Measurements from ENCODE around the gene KIAA1755. TPM values are rescaled to one million over a fixed set of nuclear protein-coding genes. Genes with fewer than 3 reads are reported as not detected.

The KIAA1755 gene
- total RNA-seq, 1 experiment from 2014 or later: 0.20 TPM

- DNase-seq (ENCODE audit: low read depth): peak; percentile 93
- in situ Hi-C loops (cut with HindIII; ENCODE audit: low pct_unique_long_range_greater_than_20kb, low sequenced_read_pairs): no loop called here
These were observed 76.4 kb downstream of the KIAA1755 start for GRCh38 chr20:38184101-38184500.

DNA sequence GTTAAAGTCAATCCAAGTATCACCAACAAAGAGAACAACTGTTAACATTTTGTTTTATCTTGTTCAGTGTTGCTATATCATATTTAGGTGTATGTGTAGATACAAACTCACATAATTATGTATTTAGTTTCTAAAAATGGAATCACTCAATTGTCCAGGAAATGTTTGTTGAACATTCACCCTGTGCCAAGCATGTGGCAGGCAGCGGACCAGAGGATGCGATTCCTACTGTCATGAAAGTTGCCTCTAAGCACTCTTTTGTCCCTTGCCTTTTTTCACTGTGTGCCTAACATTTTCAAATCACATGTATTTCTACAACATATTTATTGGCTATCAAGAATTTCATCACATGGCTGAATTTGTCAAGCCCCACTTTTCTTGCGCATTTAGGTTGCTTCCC lies 78.6 kb downstream of the KIAA1755 start:
- in situ Hi-C loops (cut with HindIII; ENCODE audit: low pct_unique_long_range_greater_than_20kb, low sequenced_read_pairs): no loop called here
- DNase-seq (ENCODE audit: low read depth): no peak

DNA sequence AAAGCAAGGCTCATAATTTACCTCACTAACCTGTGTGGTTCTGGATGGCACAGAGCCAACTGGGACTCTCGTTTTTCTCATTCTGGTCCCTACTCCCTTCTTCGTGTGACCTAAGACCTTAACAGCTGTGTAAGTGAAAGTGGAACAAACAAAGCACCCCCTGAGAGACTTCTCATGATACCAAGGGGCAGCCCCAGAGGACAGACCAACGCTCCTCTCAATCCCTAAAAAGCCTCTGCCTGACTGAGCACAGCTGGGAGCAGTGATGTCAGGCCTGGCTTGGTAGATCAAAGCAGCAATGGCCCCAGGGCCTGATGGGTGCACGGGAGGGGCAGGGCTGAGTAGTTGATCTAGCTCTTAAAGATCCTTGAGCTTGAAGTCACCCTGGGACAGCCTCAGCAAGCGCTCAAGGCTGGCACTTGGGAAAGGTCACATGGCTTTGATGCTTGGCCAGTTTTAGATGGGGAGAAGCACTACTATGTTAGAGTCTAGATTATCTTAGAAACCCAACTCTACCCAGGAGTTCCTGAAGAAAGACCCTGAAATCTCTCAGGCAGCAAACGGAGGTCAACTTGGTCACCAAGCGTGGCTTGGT lies 79.2 kb downstream of the KIAA1755 start:
- in situ Hi-C loops (cut with HindIII; ENCODE audit: low pct_unique_long_range_greater_than_20kb, low sequenced_read_pairs): no loop called here
- peak; percentile 91 for DNase-seq (ENCODE audit: low read depth)

- DNase-seq (ENCODE audit: low read depth): peak; percentile 74
- in situ Hi-C loops (cut with HindIII; ENCODE audit: low pct_unique_long_range_greater_than_20kb, low sequenced_read_pairs): no loop called here
These were observed 79.8 kb downstream of the KIAA1755 start for GRCh38 chr20:38180781-38181180.

DNA sequence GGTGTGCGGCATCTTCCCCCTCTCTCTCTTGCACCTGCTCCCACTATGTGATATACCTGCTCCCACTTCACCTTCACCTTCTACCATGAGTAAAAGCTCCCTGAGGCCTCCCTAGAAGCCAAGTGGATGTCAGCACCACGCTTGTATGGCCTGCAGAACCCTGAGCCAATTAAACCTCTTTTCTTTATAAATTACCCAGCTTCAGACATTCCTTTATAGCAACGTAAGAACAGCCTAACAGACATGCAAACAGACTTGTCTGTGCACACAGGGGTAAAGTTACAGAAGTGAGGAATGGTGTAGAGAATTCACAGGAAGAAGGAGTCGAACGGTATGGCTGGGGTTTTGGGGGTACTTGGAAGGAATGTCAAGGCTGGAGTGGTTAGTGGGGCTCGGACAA lies 80.7 kb downstream of the KIAA1755 start:
- in situ Hi-C loops (cut with HindIII; ENCODE audit: low pct_unique_long_range_greater_than_20kb, low sequenced_read_pairs): no loop called here
- DNase-seq (ENCODE audit: low read depth): no peak

GRCh38 chr20:38178581-38178980 lies 82.0 kb downstream of the KIAA1755 start:
- in situ Hi-C loops (cut with HindIII; ENCODE audit: low pct_unique_long_range_greater_than_20kb, low sequenced_read_pairs): no loop called here
- no peak for DNase-seq (ENCODE audit: low read depth)

GRCh38 chr20:38178065-38178491 lies 82.5 kb downstream of the KIAA1755 start:
- in situ Hi-C loops (cut with HindIII; ENCODE audit: low pct_unique_long_range_greater_than_20kb, low sequenced_read_pairs): no loop called here
- DNase-seq (ENCODE audit: low read depth): no peak

DNA sequence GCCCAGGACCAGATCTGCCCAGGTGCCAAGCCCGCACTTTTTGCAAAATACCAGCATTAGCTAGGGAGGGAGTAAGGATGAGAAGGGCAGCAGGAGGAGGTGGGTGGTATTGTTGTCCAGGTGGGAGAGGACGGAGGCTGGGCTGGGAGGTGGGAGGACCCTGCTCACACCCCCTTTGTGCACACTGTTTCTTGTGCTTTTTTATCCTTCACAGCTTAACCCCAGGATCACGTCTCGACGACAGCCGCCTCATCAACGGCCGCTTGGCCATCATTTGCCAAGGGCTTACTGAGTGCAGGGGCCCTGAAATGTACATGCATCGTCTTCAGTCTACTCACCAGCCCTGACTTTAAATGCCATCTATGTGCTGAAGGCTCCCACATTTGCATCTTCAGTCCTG lies 83.3 kb downstream of the KIAA1755 start:
- DNase-seq (ENCODE audit: low read depth): no peak
- in situ Hi-C loops (cut with HindIII; ENCODE audit: low pct_unique_long_range_greater_than_20kb, low sequenced_read_pairs): no loop called here

- DNase-seq (ENCODE audit: low read depth): no peak
- in situ Hi-C loops (cut with HindIII; ENCODE audit: low pct_unique_long_range_greater_than_20kb, low sequenced_read_pairs): no loop called here
These were observed 85.0 kb downstream of the KIAA1755 start for GRCh38 chr20:38175304-38176180.

GRCh38 chr20:38173237-38174156 lies 87.0 kb downstream of the KIAA1755 start:
- DNase-seq (ENCODE audit: low read depth): peak; percentile 79
- in situ Hi-C loops (cut with HindIII; ENCODE audit: low pct_unique_long_range_greater_than_20kb, low sequenced_read_pairs): no loop called here

DNA sequence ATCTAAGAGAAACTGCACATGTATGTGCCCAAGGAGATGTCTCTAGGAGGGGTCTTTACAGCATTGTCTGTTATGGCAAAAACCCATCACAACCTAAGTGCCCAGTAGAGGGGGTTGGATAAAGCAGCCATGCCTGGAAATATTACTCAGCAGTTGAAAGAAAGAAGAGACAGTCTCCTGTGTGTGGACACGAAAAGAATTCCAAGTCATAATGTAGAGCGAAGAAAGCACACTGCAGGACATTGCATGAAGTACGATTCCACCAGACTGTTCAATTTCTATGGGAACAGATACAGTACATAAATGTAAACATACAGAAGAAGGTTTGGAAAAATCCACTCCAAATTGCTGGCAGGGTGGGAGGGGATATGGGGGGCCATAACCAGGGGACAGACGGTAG lies 88.1 kb downstream of the KIAA1755 start:
- in situ Hi-C loops (cut with HindIII; ENCODE audit: low pct_unique_long_range_greater_than_20kb, low sequenced_read_pairs): no loop called here
- DNase-seq (ENCODE audit: low read depth): no peak

DNA sequence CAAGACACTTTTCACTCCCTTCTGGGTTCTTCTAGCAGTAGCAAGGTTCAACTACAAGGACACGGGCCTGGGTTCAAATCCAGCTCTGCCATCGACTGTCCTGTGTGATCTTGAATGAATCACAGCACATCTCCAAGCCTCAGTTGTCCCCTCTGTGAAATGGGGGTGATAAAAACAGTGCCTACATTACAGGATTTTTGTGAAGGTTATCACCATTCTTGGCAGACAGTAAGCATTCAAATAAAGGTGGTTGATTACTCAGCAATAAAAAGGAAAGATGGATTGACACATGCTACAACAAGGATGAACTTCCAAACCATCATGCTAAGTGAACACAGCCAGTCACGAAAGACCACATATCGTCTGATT lies 88.9 kb downstream of the KIAA1755 start:
- DNase-seq (ENCODE audit: low read depth): no peak
- in situ Hi-C loops (cut with HindIII; ENCODE audit: low pct_unique_long_range_greater_than_20kb, low sequenced_read_pairs): no loop called here

DNA sequence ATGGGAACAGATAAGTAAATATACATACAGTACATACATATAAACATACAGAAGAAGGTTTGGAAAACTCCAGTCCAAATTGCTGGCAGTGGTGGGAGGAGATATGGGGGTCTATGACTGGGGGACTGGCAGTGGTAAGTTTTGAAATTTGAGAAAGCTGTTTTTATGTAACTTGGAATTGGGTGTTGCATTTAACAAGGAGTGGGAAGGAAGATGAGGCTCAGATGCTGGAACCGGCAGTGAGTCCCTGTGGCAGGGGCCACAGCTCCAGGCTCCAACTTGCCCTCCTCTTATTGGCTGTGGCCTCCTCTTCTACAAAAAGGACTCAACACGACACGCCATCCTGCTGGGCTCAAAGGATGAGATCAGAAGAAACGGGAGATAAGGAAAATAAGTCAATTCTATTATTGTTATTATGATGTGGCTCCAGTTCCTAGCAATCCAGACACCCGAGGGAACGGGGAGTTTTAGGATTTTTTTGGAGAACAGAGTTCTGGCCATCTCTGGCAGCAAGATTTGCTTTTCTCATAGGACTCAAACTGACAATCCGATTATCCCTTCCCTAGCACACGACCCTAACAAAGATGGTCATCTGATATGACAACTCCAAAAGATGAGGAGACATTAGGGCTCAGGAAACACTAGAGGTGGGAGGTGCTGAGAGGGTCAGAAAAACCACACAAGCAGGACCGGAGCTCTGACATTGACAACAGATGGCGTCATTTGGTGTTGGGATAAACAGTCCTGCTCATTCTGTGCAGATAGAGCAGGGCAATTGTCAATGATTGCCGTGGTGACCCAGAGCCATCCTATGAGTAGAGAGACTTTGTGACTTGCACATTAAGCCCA lies 89.5 kb downstream of the KIAA1755 start:
- no peak for DNase-seq (ENCODE audit: low read depth)
- in situ Hi-C loops (cut with HindIII; ENCODE audit: low pct_unique_long_range_greater_than_20kb, low sequenced_read_pairs): no loop called here

DNA sequence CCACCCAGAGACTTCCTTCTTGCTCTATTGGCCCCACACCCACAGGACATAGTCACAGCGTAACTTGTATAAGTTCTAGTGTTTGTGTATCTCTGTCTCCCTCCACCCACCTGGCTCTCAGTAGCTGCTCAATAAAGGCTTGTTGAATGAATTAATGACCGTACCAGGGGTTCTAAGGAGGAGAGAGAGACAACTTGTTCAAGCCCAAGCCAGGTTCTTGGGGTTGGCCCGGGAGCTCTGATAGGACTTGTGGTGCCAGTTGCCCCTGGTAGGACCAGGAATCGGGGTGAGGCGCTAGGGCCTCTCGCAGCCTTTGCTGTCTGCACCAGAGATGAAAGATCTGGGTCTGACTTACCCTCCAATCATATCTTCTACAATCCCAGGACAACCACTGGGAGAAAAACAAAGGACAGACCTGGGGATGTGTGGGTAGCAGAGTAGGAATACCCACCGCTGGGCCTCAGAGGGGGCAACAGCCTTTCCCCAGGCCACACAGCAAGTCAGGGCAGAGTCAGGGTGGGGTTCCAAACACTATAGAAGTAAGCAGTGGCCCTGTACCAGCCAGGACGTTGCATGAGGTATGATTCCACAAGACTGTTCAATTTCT lies 90.2 kb downstream of the KIAA1755 start:
- in situ Hi-C loops (cut with HindIII; ENCODE audit: low pct_unique_long_range_greater_than_20kb, low sequenced_read_pairs): no loop called here
- no peak for DNase-seq (ENCODE audit: low read depth)

DNA sequence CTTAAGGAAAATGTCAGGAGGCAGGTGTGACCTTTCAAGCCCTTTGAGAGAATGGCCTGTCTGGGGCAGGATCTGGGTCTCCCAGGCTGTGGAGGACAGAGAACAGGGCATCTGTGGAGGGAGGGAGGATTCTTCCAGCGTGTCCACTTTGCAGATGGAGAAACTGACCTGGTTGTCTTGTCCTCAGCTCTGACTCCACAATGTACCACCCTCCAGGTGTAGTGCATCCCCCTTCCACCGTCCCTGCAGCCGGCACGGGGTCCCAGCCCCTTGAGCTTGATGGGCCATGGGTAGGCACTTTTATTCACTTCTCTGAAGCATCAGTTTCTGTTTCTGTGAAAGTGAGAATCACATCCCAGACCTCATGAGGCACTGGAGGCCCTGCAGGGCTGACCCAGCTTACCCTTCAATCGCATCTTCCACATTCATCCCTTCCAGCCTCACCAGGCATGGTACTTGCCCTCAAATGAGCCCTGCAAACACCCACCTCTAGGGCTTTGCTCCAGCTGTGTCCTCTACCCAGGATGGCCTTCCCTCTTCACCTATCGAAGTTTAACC lies 90.8 kb downstream of the KIAA1755 start:
- no peak for DNase-seq (ENCODE audit: low read depth)
- in situ Hi-C loops (cut with HindIII; ENCODE audit: low pct_unique_long_range_greater_than_20kb, low sequenced_read_pairs): no loop called here

DNA sequence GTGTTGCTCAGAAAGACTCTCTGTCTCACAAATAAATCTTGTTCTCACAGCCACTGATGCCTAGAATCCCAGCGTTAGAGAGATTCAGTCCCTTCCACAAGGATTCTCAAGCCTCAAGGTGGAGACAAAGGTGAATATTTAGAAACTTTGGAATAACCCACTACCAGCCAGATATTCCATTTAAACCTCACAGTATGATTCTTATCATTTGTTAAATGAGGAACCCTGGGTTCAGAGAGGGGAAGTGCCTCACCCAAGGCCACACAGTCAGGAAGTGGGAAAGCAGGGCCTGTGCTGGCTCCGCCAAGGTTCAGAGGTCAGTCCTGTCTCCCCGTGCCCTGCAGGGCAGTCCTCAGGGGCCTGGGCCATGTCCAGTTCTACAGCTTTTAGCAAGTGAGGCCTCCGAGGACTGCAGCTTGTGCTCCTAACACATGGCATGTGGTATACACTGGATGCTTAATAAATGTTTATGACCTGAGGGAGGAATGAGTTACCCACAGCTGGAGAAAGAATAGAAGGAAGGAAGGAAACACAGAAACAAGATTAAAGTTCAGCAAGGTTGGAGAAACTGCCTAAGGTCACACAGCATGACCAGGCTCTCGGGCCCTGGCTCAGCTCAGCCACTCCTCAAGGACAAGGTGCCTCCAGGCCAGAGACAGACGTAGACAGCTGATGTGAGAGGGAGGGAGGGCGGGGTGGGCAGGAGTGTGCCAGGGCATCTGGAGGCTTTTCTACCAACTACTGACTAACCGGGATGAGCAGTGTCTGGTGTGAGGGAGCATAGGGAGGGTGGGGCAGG lies 91.5 kb downstream of the KIAA1755 start:
- no peak for DNase-seq (ENCODE audit: low read depth)
- in situ Hi-C loops (cut with HindIII; ENCODE audit: low pct_unique_long_range_greater_than_20kb, low sequenced_read_pairs): no loop called here
